Skeletal muscle cell (primary cell): ENCODE results near the gene TRIP4.
A peak's percentile ranks its signal among the peaks of the same experiment; 100 is the strongest.
"Not testable (repeated sequence)": the region's sequence is repeated elsewhere in the genome, so short reads cannot be mapped to it uniquely, and the experiment has no call there.

Experiments
- DNase-seq: peaks from one replicate; pipeline ENCODE4 v3.0.0-alpha.2; 2010; ENCODE audit warnings: low read depth
- H3K4me3 ChIP-seq: 2 replicates; pipeline ENCODE4 v1.5.1; 2011; ENCODE audit warnings: low read depth, mild to moderate bottlenecking, control low read depth, low read length, moderate library complexity

TRIP4 gene

GRCh38 chr15:64380130-64380870 lies 7.3 kb upstream of the TRIP4 start:
- peak overlapping the region; percentile 68 for H3K4me3 ChIP-seq
- not testable (repeated sequence) for DNase-seq

- H3K4me3 ChIP-seq, result peak within 1 kb of the TSS; percentile 68
- DNase-seq, result peak; percentile 84
These were observed 6.5 kb upstream of the TRIP4 start, which contains the start of gene PCLAF for GRCh38 chr15:64381000-64381751. TSS of gene PCLAF (minus strand) at chr15:64381441. CDS start at chr15:64381371, 70 bp downstream.

- H3K4me3 ChIP-seq, result no peak overlapping the region
- DNase-seq, result no peak
These were observed 3.9 kb upstream of the TRIP4 start for GRCh38 chr15:64383760-64384159.

- DNase-seq, result no peak
These were observed 1.3 kb upstream of the TRIP4 start for GRCh38 chr15:64386291-64386690.

GRCh38 chr15:64389036-64389435 lies 1.4 kb downstream of the TRIP4 start:
- no peak overlapping the region for H3K4me3 ChIP-seq
- no peak for DNase-seq

More at GRCh38 chr15:64386291-64386690, 1.3 kb upstream of the TRIP4 start:
- no peak overlapping the region for H3K4me3 ChIP-seq

GRCh38 chr15:64392471-64392870 lies 4.8 kb downstream of the TRIP4 start:
- not testable (repeated sequence) for H3K4me3 ChIP-seq, DNase-seq

- H3K4me3 ChIP-seq, result no peak overlapping the region
- DNase-seq, result no peak
These were observed 9.2 kb downstream of the TRIP4 start for GRCh38 chr15:64396789-64397188.

- no peak for DNase-seq
- H3K4me3 ChIP-seq, result no peak overlapping the region
These were observed 10.9 kb downstream of the TRIP4 start for GRCh38 chr15:64398575-64398974.

GRCh38 chr15:64400583-64400982 lies 12.9 kb downstream of the TRIP4 start:
- H3K4me3 ChIP-seq, result no peak overlapping the region
- DNase-seq, result no peak

- no peak for DNase-seq
- no peak overlapping the region for H3K4me3 ChIP-seq
These were observed 24.6 kb downstream of the TRIP4 start for GRCh38 chr15:64412216-64412615.

GRCh38 chr15:64422697-64423096 lies 35.1 kb downstream of the TRIP4 start:
- no peak for DNase-seq

GRCh38 chr15:64423970-64424369 lies 36.3 kb downstream of the TRIP4 start:
- H3K4me3 ChIP-seq, result no peak overlapping the region
- no peak for DNase-seq

More at GRCh38 chr15:64422697-64423096, 35.1 kb downstream of the TRIP4 start:
- no peak overlapping the region for H3K4me3 ChIP-seq

- DNase-seq, result no peak
- H3K4me3 ChIP-seq, result no peak overlapping the region
These were observed 37.6 kb downstream of the TRIP4 start for GRCh38 chr15:64425221-64425620.

GRCh38 chr15:64426845-64427465 lies 39.3 kb downstream of the TRIP4 start:
- no peak overlapping the region for H3K4me3 ChIP-seq
- no peak for DNase-seq

- H3K4me3 ChIP-seq, result no peak overlapping the region
- no peak for DNase-seq
These were observed 41.8 kb downstream of the TRIP4 start for GRCh38 chr15:64429448-64429847.

- peak; percentile 76 for DNase-seq
- H3K4me3 ChIP-seq, result no peak overlapping the region
These were observed 42.5 kb downstream of the TRIP4 start for GRCh38 chr15:64430000-64430735.

GRCh38 chr15:64437982-64438381 lies 50.3 kb downstream of the TRIP4 start:
- no peak for DNase-seq
- H3K4me3 ChIP-seq, result no peak overlapping the region

GRCh38 chr15:64438653-64439447 lies 51.2 kb downstream of the TRIP4 start:
- H3K4me3 ChIP-seq, result no peak overlapping the region
- DNase-seq, result no peak

GRCh38 chr15:64441852-64442251 lies 54.2 kb downstream of the TRIP4 start:
- H3K4me3 ChIP-seq, result no peak overlapping the region
- DNase-seq, result no peak
